KMS-11 (cell line): ENCODE measurements around the gene PHLDA2.

Source experiments
- H2AFZ ChIP-seq: fragments of 200-600 bp; sonication (generic); 2 replicates; pipeline ENCODE4 v1.6.1; 2016; ENCODE audit warnings: antibody characterized with exemption, mixed run types, low read depth
- H3K27ac ChIP-seq: fragments of 200-600 bp; sonication (generic); 2 replicates; pipeline ENCODE4 v1.6.1; 2016; ENCODE audit warnings: mild to moderate bottlenecking, mixed run types
- H3K27me3 ChIP-seq: fragments of 200-600 bp; sonication (generic); 2 replicates; pipeline ENCODE4 v1.6.1; 2017; ENCODE audit warnings: mild to moderate bottlenecking, low read depth, mixed run types, moderate library complexity; ENCODE audit not compliant: insufficient read depth
- H3K36me3 ChIP-seq: fragments of 200-600 bp; sonication (generic); 2 replicates; pipeline ENCODE4 v1.6.1; 2017; ENCODE audit warnings: mild to moderate bottlenecking, mixed run types; ENCODE audit not compliant: insufficient read depth
- H3K4me1 ChIP-seq: fragments of 200-600 bp; sonication (generic); 2 replicates; pipeline ENCODE4 v1.6.1; 2016; ENCODE audit warnings: mild to moderate bottlenecking, low read depth, mixed run types; ENCODE audit not compliant: poor library complexity, severe bottlenecking
- H3K4me2 ChIP-seq: fragments of 200-600 bp; sonication (generic); 2 replicates; pipeline ENCODE4 v1.7.0; 2016; ENCODE audit warnings: mild to moderate bottlenecking, mixed run types
- H3K4me3 ChIP-seq: fragments of 200-600 bp; sonication (generic); IDR thresholded peaks from 2 replicates; pipeline ENCODE4 v1.6.1; 2017; ENCODE audit warnings: low read depth, low read length, mixed read lengths; ENCODE audit not compliant: insufficient read depth
- H3K79me2 ChIP-seq: fragments of 200-600 bp; sonication (generic); 2 replicates; pipeline ENCODE4 v1.6.1; 2016; ENCODE audit warnings: low read depth, mixed run types; ENCODE audit not compliant: insufficient read depth
- H3K9ac ChIP-seq: fragments of 200-600 bp; sonication (generic); 2 replicates; pipeline ENCODE4 v1.6.1; 2016; ENCODE audit warnings: mild to moderate bottlenecking, mixed run types
- H4K20me1 ChIP-seq: fragments of 200-600 bp; sonication (generic); 2 replicates; pipeline ENCODE4 v1.6.1; 2016; ENCODE audit warnings: mild to moderate bottlenecking, mixed run types; ENCODE audit not compliant: insufficient read depth
- TF ChIP-seq, protein P1 (sequence below): fragments of 200-600 bp; sonication (generic); conservative IDR thresholded peaks from 2 replicates; pipeline ENCODE4 v1.6.1; 2017; ENCODE audit warnings: low read depth, mild to moderate bottlenecking, antibody characterized with exemption, low read length, moderate library complexity, mixed read lengths

Gene PHLDA2

DNA sequence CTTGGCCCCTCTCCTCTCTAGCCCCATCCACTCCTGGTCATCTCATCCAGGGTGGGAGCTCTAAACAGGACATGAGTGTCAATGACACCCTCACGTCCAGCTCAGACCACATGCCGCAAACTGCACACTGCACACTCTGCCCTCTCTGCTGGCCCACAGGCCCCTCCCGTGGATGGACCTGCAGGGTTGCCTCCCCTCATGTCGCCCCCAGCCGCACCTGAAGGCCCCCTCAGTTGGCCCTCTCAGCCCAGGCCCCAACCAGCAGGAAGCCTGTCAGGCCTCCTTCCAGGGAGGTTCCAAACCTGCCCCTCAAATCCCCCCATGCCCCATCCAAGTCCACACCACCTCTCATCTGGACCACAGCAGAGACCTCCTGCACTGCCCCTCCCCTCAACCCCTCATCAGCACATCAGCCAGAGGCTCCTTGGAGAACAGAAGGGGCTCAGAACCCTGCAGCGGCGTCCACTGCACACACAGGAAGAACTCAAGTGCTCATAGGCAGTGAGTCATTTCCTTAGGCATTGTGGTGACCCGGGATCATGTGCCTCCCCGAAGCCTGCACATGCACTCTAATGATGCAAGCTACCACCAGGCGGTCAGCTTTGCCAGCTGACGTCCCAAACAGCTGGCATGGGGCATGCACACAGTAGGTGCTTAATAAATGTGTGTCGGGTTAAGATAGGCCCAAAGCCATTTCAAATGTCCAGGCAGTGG is 30.7 kb downstream of the PHLDA2 start:
- H3K4me1 ChIP-seq = peaks cover 7% of the 10 kb centered on the region
- H3K4me2 ChIP-seq = no peak overlapping the region
- H3K4me3 ChIP-seq = no peak overlapping the region
- H3K27ac ChIP-seq = no peak overlapping the region
- no peaks in the 10 kb centered on the region for H3K27me3 ChIP-seq
- no peaks in the 10 kb centered on the region for H4K20me1 ChIP-seq
- no peaks in the 10 kb centered on the region for H3K79me2 ChIP-seq
- no peaks in the 10 kb centered on the region for H3K36me3 ChIP-seq
- no peak overlapping the region for H2AFZ ChIP-seq
- TF ChIP-seq, protein P1, sequence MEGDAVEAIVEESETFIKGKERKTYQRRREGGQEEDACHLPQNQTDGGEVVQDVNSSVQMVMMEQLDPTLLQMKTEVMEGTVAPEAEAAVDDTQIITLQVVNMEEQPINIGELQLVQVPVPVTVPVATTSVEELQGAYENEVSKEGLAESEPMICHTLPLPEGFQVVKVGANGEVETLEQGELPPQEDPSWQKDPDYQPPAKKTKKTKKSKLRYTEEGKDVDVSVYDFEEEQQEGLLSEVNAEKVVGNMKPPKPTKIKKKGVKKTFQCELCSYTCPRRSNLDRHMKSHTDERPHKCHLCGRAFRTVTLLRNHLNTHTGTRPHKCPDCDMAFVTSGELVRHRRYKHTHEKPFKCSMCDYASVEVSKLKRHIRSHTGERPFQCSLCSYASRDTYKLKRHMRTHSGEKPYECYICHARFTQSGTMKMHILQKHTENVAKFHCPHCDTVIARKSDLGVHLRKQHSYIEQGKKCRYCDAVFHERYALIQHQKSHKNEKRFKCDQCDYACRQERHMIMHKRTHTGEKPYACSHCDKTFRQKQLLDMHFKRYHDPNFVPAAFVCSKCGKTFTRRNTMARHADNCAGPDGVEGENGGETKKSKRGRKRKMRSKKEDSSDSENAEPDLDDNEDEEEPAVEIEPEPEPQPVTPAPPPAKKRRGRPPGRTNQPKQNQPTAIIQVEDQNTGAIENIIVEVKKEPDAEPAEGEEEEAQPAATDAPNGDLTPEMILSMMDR = no peak
- H3K9ac ChIP-seq = no peak overlapping the region

GRCh38 chr11:2897048-2897447 is 32.2 kb downstream of the PHLDA2 start:
- Histone ChIP-seq H3K27me3 (no peaks in the 10 kb centered on the region), H3K9ac (no peak overlapping the region), H3K4me3 (no peak overlapping the region), H3K4me2 (no peak overlapping the region), H3K4me1 (peaks cover 12% of the 10 kb centered on the region), H4K20me1 (no peaks in the 10 kb centered on the region), H2AFZ (no peak overlapping the region), H3K36me3 (no peaks in the 10 kb centered on the region), H3K79me2 (no peaks in the 10 kb centered on the region), H3K27ac (no peak overlapping the region)
- TF ChIP-seq, protein P1 = no peak

DNA sequence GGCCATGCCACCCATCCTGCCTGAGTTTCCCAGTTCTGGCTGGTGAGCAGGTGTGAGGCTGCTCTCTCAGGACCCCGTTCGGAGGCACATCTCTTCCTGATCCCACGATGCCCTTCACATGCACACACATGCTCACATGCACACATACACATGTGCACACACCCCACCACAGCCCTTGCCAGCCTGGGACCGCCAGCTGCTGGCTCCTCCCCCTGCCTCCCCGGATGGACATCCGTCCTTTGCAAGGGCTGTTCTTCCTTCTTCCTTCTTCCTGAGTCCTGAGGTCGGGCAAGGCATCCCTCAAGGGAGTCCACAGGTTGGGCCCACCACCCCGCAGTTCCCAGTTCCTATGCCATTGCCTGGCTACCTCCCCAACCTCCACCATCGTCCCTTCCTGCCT is 33.2 kb downstream of the PHLDA2 start:
- Histone ChIP-seq H3K4me1 (peaks cover 5% of the 10 kb centered on the region), H3K4me2 (no peak overlapping the region), H4K20me1 (no peaks in the 10 kb centered on the region), H2AFZ (no peak overlapping the region), H3K4me3 (no peak overlapping the region), H3K9ac (no peak overlapping the region), H3K27ac (no peak overlapping the region), H3K27me3 (no peaks in the 10 kb centered on the region), H3K79me2 (no peaks in the 10 kb centered on the region), H3K36me3 (no peaks in the 10 kb centered on the region)
- TF ChIP-seq, protein P1 = no peak

- Histone ChIP-seq H2AFZ (no peak overlapping the region), H3K4me2 (no peak overlapping the region), H4K20me1 (no peaks in the 10 kb centered on the region), H3K4me1 (peaks cover 5% of the 10 kb centered on the region), H3K36me3 (no peaks in the 10 kb centered on the region), H3K9ac (no peak overlapping the region), H3K79me2 (no peaks in the 10 kb centered on the region), H3K27ac (no peak overlapping the region), H3K27me3 (no peaks in the 10 kb centered on the region), H3K4me3 (no peak overlapping the region)
- TF ChIP-seq, protein P1 = no peak
Measured at GRCh38 chr11:2893935-2894334, 35.3 kb downstream of the PHLDA2 start.
